ENCODE results near the gene RNF34. TPM values are rescaled to one million over a fixed set of nuclear protein-coding genes. Genes with fewer than 3 reads are reported as not detected.
"Not testable (repeated sequence)": the region's sequence is repeated elsewhere in the genome, so short reads cannot be mapped to it uniquely, and the experiment has no call there.

Gene RNF34
- total RNA-seq, 2 donors from 2014 or later, result 24.4 to 27.3 TPM

GRCh38 chr12:121379945-121380344 lies 20.0 kb upstream of the RNF34 start:
- intact Hi-C loops (cut with DNase I), result no loop called here
- DNase-seq (ENCODE audit: low spot score), result no peak

GRCh38 chr12:121383601-121384021 lies 16.3 kb upstream of the RNF34 start:
- intact Hi-C loops (cut with DNase I), result no loop called here
- no peak for DNase-seq (ENCODE audit: low spot score)

- DNase-seq (ENCODE audit: low spot score); intact Hi-C loops (cut with DNase I): not testable (repeated sequence)
These were observed 15.0 kb upstream of the RNF34 start for GRCh38 chr12:121384891-121385290.

- no peak for DNase-seq (ENCODE audit: low spot score)
- intact Hi-C loops (cut with DNase I), result no loop called here
These were observed 11.4 kb upstream of the RNF34 start for GRCh38 chr12:121388421-121388981.

GRCh38 chr12:121390856-121391255 lies 9.1 kb upstream of the RNF34 start:
- intact Hi-C loops (cut with DNase I), result no loop called here
- DNase-seq (ENCODE audit: low spot score), result no peak

- no peak for DNase-seq (ENCODE audit: low spot score)
- intact Hi-C loops (cut with DNase I), result no loop called here
These were observed 8.1 kb upstream of the RNF34 start for GRCh38 chr12:121391619-121392324.

GRCh38 chr12:121392325-121392716 lies 7.6 kb upstream of the RNF34 start:
- intact Hi-C loops (cut with DNase I), result no loop called here
- DNase-seq (ENCODE audit: low spot score), result no peak

- DNase-seq (ENCODE audit: low spot score), result no peak
- intact Hi-C loops (cut with DNase I), result no loop called here
These were observed 2.4 kb upstream of the RNF34 start for GRCh38 chr12:121397521-121397920.

- DNase-seq (ENCODE audit: low spot score), result no peak
- intact Hi-C loops (cut with DNase I), result loop anchor here in 1 of 2 donors (1.0 kb wide), 1 partner anchor 41 kb away; no protein-coding TSS in a partner anchor
These were observed 1.6 kb upstream of the RNF34 start for GRCh38 chr12:121398355-121398754.

- intact Hi-C loops (cut with DNase I), result no loop called here
- DNase-seq (ENCODE audit: low spot score), result peak; percentile 85
These were observed 618 bp downstream of the RNF34 start for GRCh38 chr12:121400332-121401139.

- no peak for DNase-seq (ENCODE audit: low spot score)
- intact Hi-C loops (cut with DNase I), result no loop called here
These were observed 3.8 kb downstream of the RNF34 start for GRCh38 chr12:121403721-121404120.

GRCh38 chr12:121404734-121405133 lies 4.8 kb downstream of the RNF34 start:
- DNase-seq (ENCODE audit: low spot score), result no peak
- intact Hi-C loops (cut with DNase I), result no loop called here

GRCh38 chr12:121405211-121405610 lies 5.3 kb downstream of the RNF34 start:
- no peak for DNase-seq (ENCODE audit: low spot score)
- intact Hi-C loops (cut with DNase I), result no loop called here

- intact Hi-C loops (cut with DNase I), result no loop called here
These were observed 14.0 kb downstream of the RNF34 start for GRCh38 chr12:121413917-121414316.

GRCh38 chr12:121417847-121418246 lies 17.9 kb downstream of the RNF34 start:
- intact Hi-C loops (cut with DNase I), result no loop called here
- no peak for DNase-seq (ENCODE audit: low spot score)

More at GRCh38 chr12:121413917-121414316, 14.0 kb downstream of the RNF34 start:
- no peak for DNase-seq (ENCODE audit: low spot score)

- DNase-seq (ENCODE audit: low spot score), result no peak
- intact Hi-C loops (cut with DNase I), result no loop called here
These were observed 20.2 kb downstream of the RNF34 start for GRCh38 chr12:121420109-121420508.

- intact Hi-C loops (cut with DNase I), result no loop called here
- no peak for DNase-seq (ENCODE audit: low spot score)
These were observed 23.3 kb downstream of the RNF34 start for GRCh38 chr12:121423253-121423652.

- intact Hi-C loops (cut with DNase I), result no loop called here
- no peak for DNase-seq (ENCODE audit: low spot score)
These were observed 24.0 kb downstream of the RNF34 start for GRCh38 chr12:121423682-121424623.

- DNase-seq (ENCODE audit: low spot score), result no peak
- intact Hi-C loops (cut with DNase I), result no loop called here
These were observed 24.7 kb downstream of the RNF34 start for GRCh38 chr12:121424624-121424975.

All from posterior vena cava (tissue), 2 donors.